H7 (cell line): ENCODE measurements around the gene CALHM4. TPM values are rescaled to one million over a fixed set of nuclear protein-coding genes. Genes with fewer than 3 reads are reported as not detected.

Experiments
- DNase-seq: peaks from one replicate; pipeline ENCODE4 v3.0.0; 2012
- H3K27me3 ChIP-seq: 2 replicates; pipeline ENCODE4 v1.6.0; 2011; ENCODE audit warnings: mild to moderate bottlenecking, low read length; ENCODE audit not compliant: control insufficient read depth, insufficient read depth
- H3K36me3 ChIP-seq: replicated peaks from 2 replicates; pipeline ENCODE4 v1.5.1; 2011; ENCODE audit warnings: low read length; ENCODE audit not compliant: control insufficient read depth, insufficient read depth
- H3K4me3 ChIP-seq: 2 replicates; pipeline ENCODE4 v1.5.1; 2011; ENCODE audit warnings: low read depth, mild to moderate bottlenecking, control low read depth, low read length, moderate library complexity; ENCODE audit not compliant: insufficient read depth
- total RNA-seq: library from RNA; depleted of rRNA; stranded (reverse); fragments of >200 nt; shearing (Covaris generic); gene quantifications from 2 replicates; pipeline ENCODE4 v1.2.3, GENCODE V29; 2014

CALHM4 gene
- total RNA-seq, 1 experiment from 2014 or later = not detected

DNA sequence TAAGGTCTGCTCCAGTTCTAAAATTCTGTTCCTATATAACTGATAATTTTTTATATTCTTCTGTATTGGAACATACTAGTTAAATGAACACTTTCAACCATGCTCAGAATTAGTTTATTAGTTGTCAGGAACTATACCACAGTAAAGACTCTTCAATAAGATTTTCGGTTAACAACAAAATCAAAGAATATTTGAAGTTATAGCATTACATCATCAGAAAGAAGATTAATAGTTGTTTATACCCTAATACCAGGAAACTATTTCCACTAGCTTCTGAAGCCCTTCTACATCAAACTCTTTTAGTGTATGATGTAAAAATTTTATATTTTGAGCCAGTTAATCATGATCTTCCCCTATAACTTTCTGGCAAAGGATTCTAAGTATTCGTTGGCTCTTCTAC lies 6.6 kb downstream of the CALHM4 start:
- H3K27me3 ChIP-seq = no peaks in the 10 kb centered on the region
- no peak overlapping the region for H3K4me3 ChIP-seq
- H3K36me3 ChIP-seq = no peaks in the 10 kb centered on the region
- no peak for DNase-seq

DNA sequence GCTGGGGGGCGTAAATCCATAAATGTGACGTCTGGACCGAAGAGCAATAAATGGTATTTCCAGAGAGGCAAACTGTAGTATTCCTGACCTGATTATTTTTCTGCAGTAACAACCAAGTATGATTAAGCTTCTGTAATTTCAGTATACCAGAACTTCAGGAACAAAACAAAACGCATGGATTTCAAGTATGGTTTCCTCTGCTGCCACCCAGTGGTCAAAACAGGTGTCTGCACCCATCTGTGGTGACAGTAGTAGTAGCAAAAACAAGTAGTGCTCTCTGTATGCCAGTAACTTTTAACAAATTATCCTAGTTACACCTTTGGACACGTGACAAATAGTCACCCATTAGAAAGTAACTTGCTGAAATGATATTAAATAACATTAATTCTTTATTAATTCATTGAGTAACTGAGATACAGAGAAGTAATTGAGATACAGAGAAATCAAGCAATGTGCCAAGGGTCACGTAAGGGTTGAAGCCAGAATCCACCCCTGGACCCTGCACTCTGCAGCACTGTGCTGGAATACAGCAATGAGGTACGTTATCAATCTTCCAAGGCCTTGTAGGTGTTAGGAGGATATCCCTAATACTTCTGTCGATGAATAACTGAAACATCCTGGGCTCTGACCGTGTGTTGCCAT lies 7.9 kb downstream of the CALHM4 start:
- Histone ChIP-seq H3K36me3 (no peaks in the 10 kb centered on the region), H3K4me3 (no peak overlapping the region), H3K27me3 (no peaks in the 10 kb centered on the region)
- peak; percentile 63 for DNase-seq

DNA sequence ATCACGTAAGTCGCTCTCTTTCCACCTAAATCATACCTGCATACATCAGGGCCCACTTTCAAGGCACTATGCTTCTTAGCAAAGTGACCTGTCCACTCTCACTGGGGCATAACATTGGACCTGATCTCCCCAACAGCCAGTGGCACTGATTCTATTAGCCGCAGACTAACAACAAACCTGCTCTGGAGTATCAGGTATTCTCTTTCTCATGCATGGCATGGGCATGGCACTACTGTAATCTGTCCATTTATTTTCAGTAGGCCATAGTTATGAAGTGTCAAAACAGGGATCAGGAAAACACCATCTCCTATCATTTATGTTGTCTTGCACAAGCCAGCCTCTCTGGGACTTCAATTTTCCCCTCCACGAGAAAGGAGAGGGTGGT lies 8.5 kb downstream of the CALHM4 start:
- H3K27me3 ChIP-seq = no peaks in the 10 kb centered on the region
- no peaks in the 10 kb centered on the region for H3K36me3 ChIP-seq
- H3K4me3 ChIP-seq = no peak overlapping the region
- no peak for DNase-seq

DNA sequence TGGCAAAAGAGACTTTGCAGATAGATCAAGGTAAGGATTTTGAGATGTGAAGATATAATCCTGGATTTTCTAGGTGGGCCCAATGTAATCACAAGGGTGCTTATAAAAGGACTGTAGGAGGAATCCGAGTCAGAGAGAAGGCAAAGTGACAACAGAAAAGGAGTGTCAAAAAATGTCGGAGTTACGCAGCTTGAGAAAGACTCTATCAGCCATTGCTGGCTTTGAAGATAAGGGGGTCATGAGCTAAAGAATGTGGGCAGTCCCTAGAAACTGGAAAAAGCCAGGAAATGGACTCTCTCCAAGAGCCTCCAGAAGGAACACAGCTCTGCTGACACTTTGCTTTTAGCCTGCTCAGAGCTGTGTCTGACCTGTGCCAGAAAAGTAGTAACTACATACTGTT lies 9.1 kb downstream of the CALHM4 start:
- Histone ChIP-seq H3K36me3 (no peaks in the 10 kb centered on the region), H3K27me3 (no peaks in the 10 kb centered on the region), H3K4me3 (no peak overlapping the region)
- no peak for DNase-seq

DNA sequence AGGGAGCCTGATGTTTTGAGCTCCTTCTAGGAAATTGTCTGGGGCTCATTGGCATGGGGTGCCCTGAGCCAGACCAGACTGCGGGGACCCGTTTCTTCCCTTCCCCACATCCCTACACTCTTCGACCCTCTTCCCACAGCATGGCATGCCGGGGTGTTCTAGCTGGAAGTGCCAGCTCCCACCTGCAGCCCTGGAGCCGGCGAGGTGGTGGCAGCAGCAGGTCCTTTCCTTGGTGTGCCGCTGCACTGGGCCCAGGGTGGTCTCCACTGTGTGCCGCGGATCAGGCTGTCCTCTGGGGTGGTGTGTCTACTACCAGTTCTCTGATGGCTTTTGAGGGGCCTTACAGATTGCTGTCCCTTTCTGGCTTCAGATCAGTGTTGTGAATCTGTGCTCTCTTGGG lies 10.3 kb downstream of the CALHM4 start:
- Histone ChIP-seq H3K36me3 (no peaks in the 10 kb centered on the region), H3K27me3 (no peaks in the 10 kb centered on the region; the same call in 1 of the 2 replicates), H3K4me3 (no peak overlapping the region)
- DNase-seq = peak; percentile 19

DNA sequence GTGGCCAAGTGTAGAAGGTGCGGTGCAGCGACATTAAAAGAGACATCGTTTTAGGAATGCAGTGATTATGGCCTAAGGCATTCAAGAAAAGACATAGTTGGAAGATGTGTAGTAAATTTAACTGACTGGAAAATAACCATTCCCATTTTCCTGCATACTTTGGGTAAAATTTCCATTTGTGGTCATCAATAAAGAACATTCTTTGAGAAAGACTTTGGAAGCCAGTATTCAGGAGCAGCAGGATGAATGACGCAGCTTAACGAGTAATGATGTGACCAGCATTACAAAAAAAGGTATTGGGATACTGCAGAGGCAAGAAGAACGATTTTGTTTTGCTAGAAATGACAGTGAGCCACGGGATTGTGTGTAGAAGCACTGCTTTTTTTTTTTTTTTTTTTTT lies 10.8 kb downstream of the CALHM4 start:
- DNase-seq = no peak
- Histone ChIP-seq H3K27me3 (no peaks in the 10 kb centered on the region; the same call in 1 of the 2 replicates), H3K36me3 (no peaks in the 10 kb centered on the region), H3K4me3 (no peak overlapping the region)

DNA sequence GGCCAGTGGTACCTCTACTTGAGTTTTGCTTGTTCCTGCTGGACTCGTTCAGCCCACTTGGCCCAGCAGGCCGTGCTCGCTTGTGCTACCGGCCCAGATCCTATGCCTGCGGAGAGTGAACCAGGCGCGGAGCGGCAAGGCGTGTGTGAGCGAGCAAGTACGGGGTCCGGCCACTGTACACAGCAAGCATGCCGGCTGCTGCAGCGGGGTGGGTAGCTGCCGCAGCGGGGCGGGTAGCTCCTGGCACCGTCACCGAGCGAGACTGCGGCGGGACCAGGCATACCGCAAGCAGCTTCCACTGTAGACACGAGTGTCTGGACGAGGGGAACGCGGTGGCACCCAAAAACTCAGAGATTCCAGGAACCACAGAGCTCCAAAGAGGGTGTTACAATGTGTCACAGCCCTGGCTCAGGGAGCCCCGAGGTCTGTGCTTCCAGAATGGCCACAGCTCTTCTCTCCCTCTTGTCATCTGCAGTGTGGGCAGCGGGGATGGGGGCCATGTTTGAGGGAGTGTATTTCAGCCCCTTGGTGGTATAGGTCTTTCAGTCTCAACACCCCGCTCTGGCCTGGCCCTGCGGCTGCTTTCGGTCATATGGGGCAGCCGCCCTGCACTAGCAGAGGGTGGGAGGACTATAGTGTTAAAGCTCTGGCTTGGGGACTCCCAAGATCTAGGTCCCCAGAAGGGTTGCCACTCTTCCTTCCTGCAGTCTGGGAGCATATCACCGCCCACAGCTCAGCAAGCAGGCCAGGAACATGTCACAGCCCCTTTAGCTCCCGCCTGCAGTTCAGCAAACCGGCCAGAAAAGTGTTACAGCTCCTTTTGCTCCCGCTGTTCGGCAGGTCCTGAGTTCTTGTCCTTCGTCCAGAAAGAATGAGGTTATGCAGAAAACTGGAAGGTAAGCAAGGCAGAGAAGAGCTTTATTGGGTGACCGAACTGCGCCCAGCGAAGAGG lies 11.6 kb downstream of the CALHM4 start:
- Histone ChIP-seq H3K36me3 (no peaks in the 10 kb centered on the region), H3K4me3 (no peak overlapping the region), H3K27me3 (no peaks in the 10 kb centered on the region; the same call in 1 of the 2 replicates)
- peak; percentile 18 for DNase-seq

DNA sequence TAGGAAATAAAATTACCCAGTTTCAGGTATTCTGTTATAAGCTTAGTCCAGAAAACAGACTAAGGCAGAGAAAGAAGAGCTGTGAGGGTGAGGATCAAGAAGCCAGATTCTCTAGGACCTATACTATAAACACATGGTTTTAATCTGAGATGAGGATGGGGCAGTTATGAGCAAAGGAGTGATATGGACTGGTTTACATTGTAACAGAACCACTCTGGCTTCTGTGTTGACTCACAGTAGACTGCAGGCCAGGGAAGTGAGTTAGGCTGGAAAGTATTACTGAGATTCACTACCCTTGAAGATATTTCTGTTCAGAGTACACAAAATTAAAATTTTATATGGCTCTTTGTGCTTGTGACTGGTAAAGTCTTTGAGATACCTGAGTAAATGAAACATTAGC lies 14.6 kb downstream of the CALHM4 start:
- Histone ChIP-seq H3K36me3 (no peaks in the 10 kb centered on the region), H3K4me3 (no peak overlapping the region), H3K27me3 (no peaks in the 10 kb centered on the region; the same call in 1 of the 2 replicates)
- no peak for DNase-seq

DNA sequence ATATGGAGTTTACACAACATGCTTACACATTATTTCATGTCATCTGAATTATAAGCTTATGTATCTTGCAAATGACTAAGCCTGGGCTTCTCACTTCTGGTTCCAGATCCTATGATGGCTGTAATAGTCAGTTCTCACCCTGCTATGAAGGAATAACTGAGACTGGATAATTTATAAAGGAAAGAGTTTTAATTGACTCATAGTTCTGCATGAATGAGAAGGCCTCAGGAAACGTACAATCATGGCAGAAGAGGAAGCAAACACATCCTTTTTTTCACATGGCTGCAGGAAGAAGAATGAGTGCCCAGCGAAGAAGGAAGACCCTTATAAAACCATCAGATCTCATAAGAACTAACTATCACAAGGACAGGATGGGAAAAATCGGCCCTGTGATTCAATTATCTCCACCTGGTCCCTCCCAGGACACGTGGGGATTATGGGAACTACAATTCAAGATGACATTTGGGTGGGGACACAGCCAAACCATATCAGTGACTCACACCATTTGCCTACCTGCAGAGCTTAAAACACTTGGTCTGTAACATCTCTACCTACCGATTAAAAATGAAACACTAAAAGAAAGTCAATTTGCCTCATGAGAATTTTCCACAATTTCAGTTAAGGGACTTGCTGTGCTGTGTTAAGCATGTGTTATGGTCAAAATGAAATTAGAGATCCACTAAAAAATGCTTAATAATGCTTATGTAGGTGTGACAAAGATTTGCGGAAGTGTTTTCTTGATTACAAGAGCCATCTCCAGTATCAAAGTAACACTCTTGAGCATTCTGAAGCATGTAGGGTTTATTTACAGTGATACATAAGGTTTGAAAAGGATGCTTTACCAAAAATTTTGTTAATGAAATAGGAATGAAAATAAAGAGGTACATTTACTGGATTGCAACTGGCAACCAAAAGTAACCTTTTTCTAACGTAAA lies 15.5 kb downstream of the CALHM4 start:
- no peaks in the 10 kb centered on the region; the same call in 1 of the 2 replicates for H3K27me3 ChIP-seq
- no peak for DNase-seq
- no peaks in the 10 kb centered on the region for H3K36me3 ChIP-seq
- H3K4me3 ChIP-seq = no peak overlapping the region

DNA sequence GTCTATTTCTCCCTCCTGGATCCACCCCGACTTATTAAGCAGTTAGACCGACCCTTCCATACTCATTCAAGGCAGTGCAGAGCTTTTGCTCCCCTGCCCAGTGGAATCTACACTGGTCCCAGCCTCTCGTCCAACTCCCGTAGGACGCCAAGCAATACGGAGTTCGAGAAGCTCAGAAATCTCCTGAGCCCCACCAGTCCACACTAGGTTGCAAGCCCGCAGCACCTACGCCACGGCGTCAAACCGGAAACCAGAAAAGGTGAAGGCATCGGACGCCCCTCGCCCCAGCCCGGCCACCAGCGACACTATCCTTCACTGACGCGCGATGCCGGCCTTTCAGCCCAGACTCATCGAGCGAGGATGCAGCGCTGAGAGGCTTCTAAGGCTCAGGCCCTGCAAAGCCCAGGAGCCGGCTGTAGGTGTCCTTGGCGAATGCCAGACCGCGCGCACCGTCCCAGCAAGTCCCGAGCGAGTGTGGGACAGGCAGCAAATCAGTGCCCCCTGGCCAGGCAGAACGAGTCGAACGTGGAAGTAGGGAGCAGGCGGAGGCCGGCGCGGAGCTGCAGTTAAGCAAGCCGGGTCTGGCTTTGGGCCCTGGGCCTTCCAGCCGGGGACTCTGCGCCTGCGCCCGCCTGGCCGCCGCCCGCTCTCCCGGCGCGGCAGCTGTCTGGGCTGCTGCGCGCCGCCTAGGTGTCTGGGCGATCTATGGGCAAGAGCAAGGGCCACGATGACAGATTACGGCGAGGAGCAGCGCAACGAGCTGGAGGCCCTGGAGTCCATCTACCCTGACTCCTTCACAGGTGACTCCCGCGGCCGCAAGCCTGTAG lies 17.5 kb downstream of the CALHM4 start, which contains the start of gene RWDD1:
TSS of gene RWDD1 (plus strand) at position 649 of the 827 bp plus-strand sequence. CDS start at position 728, 79 bp downstream.
- no peaks in the 10 kb centered on the region for H3K36me3 ChIP-seq
- DNase-seq = peak; percentile 95
- H3K27me3 ChIP-seq = no peaks in the 10 kb centered on the region; the same call in 1 of the 2 replicates
- peak within 1 kb of the TSS; percentile 91 for H3K4me3 ChIP-seq

DNA sequence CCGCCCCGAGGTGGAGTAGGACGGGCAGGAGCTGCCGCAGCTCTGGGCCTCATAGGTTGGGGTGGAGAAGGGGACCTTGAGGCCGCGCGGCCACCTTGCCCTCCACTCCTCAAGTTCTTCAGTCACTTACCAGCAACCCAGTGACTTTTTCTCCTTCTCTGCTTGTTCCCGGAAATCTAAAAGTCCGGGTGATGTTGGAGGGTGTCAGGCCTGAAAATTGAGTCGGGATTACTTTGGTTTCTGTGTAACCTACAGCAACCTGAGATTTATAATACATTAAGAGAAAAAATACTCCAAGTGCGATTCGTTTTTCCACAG lies 18.1 kb downstream of the CALHM4 start:
- no peaks in the 10 kb centered on the region for H3K36me3 ChIP-seq
- H3K27me3 ChIP-seq = no peaks in the 10 kb centered on the region; the same call in 1 of the 2 replicates
- no peak for DNase-seq
- peak overlapping the region; percentile 91 for H3K4me3 ChIP-seq

DNA sequence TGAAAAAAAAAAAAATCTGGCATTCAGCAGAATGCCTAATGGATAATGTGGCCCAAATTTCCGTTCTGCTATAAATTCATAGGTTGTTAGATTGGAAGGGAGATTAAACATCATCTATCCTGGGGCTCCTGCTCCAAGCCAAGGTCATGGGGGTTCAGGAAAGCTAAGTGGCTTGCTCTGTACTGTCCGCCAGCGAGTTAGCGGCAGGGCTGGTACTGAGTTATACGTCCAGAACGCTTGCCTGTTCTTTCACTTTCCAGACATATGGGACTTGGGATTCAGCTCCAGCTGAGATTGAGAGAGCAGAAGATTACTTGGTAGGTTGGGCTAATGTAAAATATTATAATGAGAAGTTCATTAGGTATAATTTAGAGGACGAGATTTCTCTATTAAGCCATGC lies 18.6 kb downstream of the CALHM4 start:
- peak; percentile 37 for DNase-seq
- no peaks in the 10 kb centered on the region; the same call in 1 of the 2 replicates for H3K27me3 ChIP-seq
- peak overlapping the region; percentile 91 for H3K4me3 ChIP-seq
- H3K36me3 ChIP-seq = no peaks in the 10 kb centered on the region

DNA sequence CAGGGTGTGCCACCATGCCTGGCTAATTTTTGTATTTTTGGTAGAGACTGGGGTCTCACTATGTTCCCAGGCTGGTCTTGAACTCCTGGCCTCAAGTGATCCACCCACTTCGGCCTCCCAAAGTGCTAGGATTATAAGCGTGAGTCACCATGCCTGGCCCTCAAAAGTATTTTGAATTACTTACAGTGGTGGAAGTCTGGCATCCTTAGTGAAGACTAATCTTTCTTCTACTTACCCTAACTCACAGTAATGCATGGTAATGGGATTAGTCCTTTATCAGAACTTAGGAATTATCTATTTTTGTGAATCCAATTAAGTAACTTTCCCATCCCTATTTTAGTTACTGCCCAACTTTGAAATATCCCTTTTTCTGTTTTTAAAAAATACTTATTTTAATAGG lies 21.7 kb downstream of the CALHM4 start:
- Histone ChIP-seq H3K27me3 (no peaks in the 10 kb centered on the region), H3K36me3 (no peaks in the 10 kb centered on the region), H3K4me3 (no peak overlapping the region)
- no peak for DNase-seq
